H1 (cell line): ENCODE results near the gene POLR2J. TPM values are rescaled to one million over a fixed set of nuclear protein-coding genes. Genes with fewer than 3 reads are reported as not detected.
A peak's percentile ranks its signal among the peaks of the same experiment; 100 is the strongest.

Experiments used
- CTCF ChIA-PET: fragments of 300-600 bp; sonication (Branson Sonifier 250); formaldehyde crosslinking; loops from one replicate; lab custom pipeline; 2021; ENCODE audit not compliant: partially characterized antibody; lab: Charles Lee
- POLR2A ChIA-PET: fragments of 300-600 bp; sonication (Branson Sonifier 250); formaldehyde crosslinking; loops from one replicate; lab custom pipeline; 2021; ENCODE audit warnings: inconsistent platforms; ENCODE audit not compliant: partially characterized antibody; lab: Charles Lee
- DNase-seq, 2 experiments: peaks; one replicate each; pipeline versions ENCODE4 v3.0.0 to v3.0.0-alpha.2; 2010 to 2022; ENCODE audit warnings: low spot score in 2 of 2, low read depth in 1 of 2, mixed read lengths in 1 of 2
- FAIRE-seq: peaks from 2 replicates; lab custom pipeline; 2011; peaks lifted over from hg19 to GRCh38; lab: Jason Lieb, UNC
- H2AFZ ChIP-seq: 2 replicates; pipeline ENCODE4 v1.8.1; 2012; ENCODE audit warnings: low read length, inconsistent platforms
- H2AK5ac ChIP-seq: 2 replicates; pipeline ENCODE4 v1.6.1; 2013; ENCODE audit warnings: low read depth, low read length
- H2BK120ac ChIP-seq: replicated peaks from 2 replicates; pipeline ENCODE3; 2013; ENCODE audit warnings: low read depth, low read length, inconsistent platforms
- H2BK12ac ChIP-seq: 2 replicates; pipeline ENCODE4 v1.6.1; 2013; ENCODE audit warnings: low read depth, low read length
- H2BK15ac ChIP-seq: 2 replicates; pipeline ENCODE4 v1.6.1; 2013; ENCODE audit warnings: low read length
- H2BK20ac ChIP-seq: 2 replicates; pipeline ENCODE4 v1.6.1; 2013; ENCODE audit warnings: low read length
- H2BK5ac ChIP-seq: 2 replicates; pipeline ENCODE4 v1.6.1; 2013; ENCODE audit warnings: low read depth, low read length
- H3K14ac ChIP-seq: 2 replicates; pipeline ENCODE4 v1.6.1; 2013; ENCODE audit warnings: inconsistent platforms; ENCODE audit not compliant: insufficient read length
- H3K18ac ChIP-seq: 2 replicates; pipeline ENCODE4 v1.6.1; 2013; ENCODE audit warnings: low read length; ENCODE audit errors: extremely low read depth
- H3K23ac ChIP-seq: 2 replicates; pipeline ENCODE4 v1.6.1; 2013; ENCODE audit warnings: inconsistent platforms; ENCODE audit not compliant: insufficient read length
- H3K23me2 ChIP-seq: 2 replicates; pipeline ENCODE4 v1.6.1; 2013; ENCODE audit warnings: low read depth, low read length
- H3K27ac ChIP-seq: 2 replicates; pipeline ENCODE4 v1.6.1; 2011; ENCODE audit warnings: low read depth, low read length, inconsistent platforms
- H3K27me3 ChIP-seq, 4 experiments: replicated peaks in 1 of 4; 1 replicate in 1 of 4; 2 replicates in 3 of 4; pipeline versions ENCODE4 v1.6.1 to v1.8.1; 2011 to 2013; ENCODE audit warnings: low read length in 3 of 4, mild to moderate bottlenecking in 3 of 4, inconsistent platforms in 2 of 4, mixed read lengths in 2 of 4, moderate library complexity in 1 of 4; ENCODE audit not compliant: control insufficient read depth in 3 of 4, insufficient read depth in 3 of 4; ENCODE audit errors: extremely low read depth in 1 of 4
- H3K36me3 ChIP-seq, 4 experiments: 2 replicates each; pipeline versions ENCODE4 v1.6.1 to v1.8.1; 2011 to 2013; ENCODE audit warnings: mild to moderate bottlenecking in 4 of 4, low read length in 3 of 4, moderate library complexity in 2 of 4, control low read depth in 1 of 4, inconsistent platforms in 1 of 4; ENCODE audit not compliant: insufficient read depth in 4 of 4, control insufficient read depth in 2 of 4
- H3K4ac ChIP-seq: replicated peaks from 2 replicates; pipeline ENCODE3; 2013; ENCODE audit warnings: low read length, low read depth, mixed read lengths, inconsistent platforms; ENCODE audit not compliant: insufficient read length
- H3K4me1 ChIP-seq, 4 experiments: replicated peaks in 1 of 4; 1 replicate in 1 of 4; 2 replicates in 3 of 4; pipeline versions ENCODE4 v1.6.1 to v1.8.1; 2011 to 2013; ENCODE audit warnings: low read length in 3 of 4, inconsistent platforms in 2 of 4, mixed read lengths in 1 of 4; ENCODE audit not compliant: insufficient read depth in 4 of 4, control insufficient read depth in 3 of 4
- H3K4me2 ChIP-seq, 2 experiments: 2 replicates each; pipeline versions ENCODE4 v1.6.1 to v1.8.1; 2011 to 2013; ENCODE audit warnings: low read depth in 2 of 2, low read length in 2 of 2, control low read depth in 1 of 2, inconsistent platforms in 1 of 2, mild to moderate bottlenecking in 1 of 2; ENCODE audit not compliant: insufficient read depth in 1 of 2
- H3K4me3 ChIP-seq, 4 experiments: fragments of 200-600, 300-600 bp in 1 of 4; sonication (generic), shearing (Covaris generic), sonication (Bioruptor Twin) in 1 of 4; 2 replicates each; pipeline versions ENCODE4 v1.5.1 to v1.8.1; 2011 to 2016; ENCODE audit warnings: low read length in 4 of 4, low read depth in 3 of 4, control low read depth in 2 of 4, inconsistent platforms in 2 of 4, mild to moderate bottlenecking in 2 of 4, mixed read lengths in 1 of 4, moderate library complexity in 1 of 4; ENCODE audit not compliant: insufficient read depth in 2 of 4; ENCODE audit errors: extremely low read depth in 1 of 4
- H3K56ac ChIP-seq: replicated peaks from 2 replicates; pipeline ENCODE3; 2013; ENCODE audit warnings: low read depth, mild to moderate bottlenecking, mixed read lengths, low read length, inconsistent platforms; ENCODE audit not compliant: insufficient read length
- H3K79me1 ChIP-seq: 2 replicates; pipeline ENCODE4 v1.6.1; 2013; ENCODE audit warnings: low read depth, low read length, control low read depth
- H3K79me2 ChIP-seq, 2 experiments: 2 replicates each; pipeline versions ENCODE4 v1.6.1 to v1.8.1; 2012 to 2013; ENCODE audit warnings: low read length in 2 of 2, mild to moderate bottlenecking in 2 of 2, inconsistent platforms in 1 of 2; ENCODE audit not compliant: insufficient read depth in 2 of 2, control insufficient read depth in 1 of 2
- H3K9ac ChIP-seq, 4 experiments: replicated peaks in 1 of 4; 1 replicate in 1 of 4; 2 replicates in 3 of 4; pipeline versions ENCODE4 v1.6.1 to v1.8.1; 2011 to 2013; ENCODE audit warnings: low read depth in 3 of 4, low read length in 3 of 4, control low read depth in 2 of 4, mild to moderate bottlenecking in 2 of 4, moderate library complexity in 2 of 4, inconsistent platforms in 1 of 4; ENCODE audit errors: extremely low read depth in 1 of 4
- H3K9me3 ChIP-seq, 2 experiments: 2 replicates each; pipeline versions ENCODE4 v1.6.1 to v1.8.1; 2012 to 2013; ENCODE audit warnings: mild to moderate bottlenecking in 2 of 2, moderate library complexity in 2 of 2, control low read depth in 1 of 2, inconsistent platforms in 1 of 2, low read depth in 1 of 2, low read length in 1 of 2, mixed read lengths in 1 of 2; ENCODE audit not compliant: insufficient read depth in 2 of 2
- H4K20me1 ChIP-seq, 2 experiments: replicated peaks in 1 of 2; 2 replicates each; pipeline versions ENCODE3 to v1.8.1; 2011 to 2013; ENCODE audit warnings: inconsistent platforms in 2 of 2, low read length in 2 of 2, mild to moderate bottlenecking in 1 of 2; ENCODE audit not compliant: insufficient read depth in 2 of 2, control insufficient read depth in 1 of 2
- H4K5ac ChIP-seq: 2 replicates; pipeline ENCODE4 v1.6.1; 2013; ENCODE audit warnings: low read length, low read depth, mixed read lengths, inconsistent platforms; ENCODE audit not compliant: insufficient read length
- H4K8ac ChIP-seq: 2 replicates; pipeline ENCODE4 v1.8.0; 2013; ENCODE audit warnings: mild to moderate bottlenecking, moderate library complexity, low read length, inconsistent platforms; ENCODE audit not compliant: insufficient read depth; ENCODE audit errors: extremely low read depth
- H4K91ac ChIP-seq: replicated peaks from 2 replicates; pipeline ENCODE3; 2013; ENCODE audit warnings: low read length, mixed read lengths, inconsistent platforms; ENCODE audit not compliant: insufficient read length
- ATF3 ChIP-seq: IDR thresholded peaks from 2 replicates; pipeline ENCODE4 v1.6.1; 2011; ENCODE audit warnings: low read depth, mild to moderate bottlenecking, low read length; ENCODE audit not compliant: insufficient read depth
- BACH1 ChIP-seq: IDR thresholded peaks from 2 replicates; pipeline ENCODE4 v1.6.1; 2012; ENCODE audit warnings: low read length, improper control_type of control experiment
- CBX8 ChIP-seq: fragments of 300-800, 300-1000 bp; sonication (generic); IDR thresholded peaks from 2 replicates; pipeline ENCODE4 v1.7.1; 2016; ENCODE audit warnings: low read depth, low read length, borderline replicate concordance
- CHD2 ChIP-seq: IDR thresholded peaks from 2 replicates; pipeline ENCODE4 v1.6.1; 2012; ENCODE audit warnings: low read length, improper control_type of control experiment
- EZH2 ChIP-seq: fragments of 200-600 bp; sonication (generic); IDR thresholded peaks from 2 replicates; pipeline ENCODE4 v1.7.1; 2012; ENCODE audit warnings: low read depth, mild to moderate bottlenecking, moderate library complexity, low read length, inconsistent platforms; ENCODE audit not compliant: severe bottlenecking
- JUN ChIP-seq: IDR thresholded peaks from 2 replicates; pipeline ENCODE4 v1.6.1; 2011; ENCODE audit warnings: low read depth, mild to moderate bottlenecking, improper control_type of control experiment, low read length
- PHF8 ChIP-seq: fragments of 200-600 bp; sonication (generic); conservative IDR thresholded peaks from 2 replicates; pipeline ENCODE4 v1.7.1; 2012; ENCODE audit warnings: low read depth, mild to moderate bottlenecking, inconsistent platforms, low read length, moderate library complexity
- POLR2AphosphoS5 ChIP-seq: IDR thresholded peaks from 2 replicates; pipeline ENCODE4 v1.6.1; 2011; ENCODE audit warnings: low read depth, low read length
- RAD21 ChIP-seq, 2 experiments: IDR thresholded peaks in 1 of 2; conservative IDR thresholded peaks in 1 of 2; 2 replicates each; pipeline ENCODE4 v1.6.1; 2011; ENCODE audit warnings: low read depth in 2 of 2, low read length in 2 of 2, improper control_type of control experiment in 1 of 2, inconsistent platforms in 1 of 2, mild to moderate bottlenecking in 1 of 2, moderate library complexity in 1 of 2
- RFX5 ChIP-seq: IDR thresholded peaks from 2 replicates; pipeline ENCODE4 v1.6.1; 2011; ENCODE audit warnings: low read depth, low read length, improper control_type of control experiment, borderline replicate concordance
- RXRA ChIP-seq: IDR thresholded peaks from 2 replicates; pipeline ENCODE4 v1.6.1; 2011; ENCODE audit warnings: low read depth, mild to moderate bottlenecking, low read length, moderate library complexity; ENCODE audit not compliant: insufficient read depth
- SAP30 ChIP-seq: fragments of 300-600 bp; sonication (generic); IDR thresholded peaks from 2 replicates; pipeline ENCODE4 v1.7.1; 2012; ENCODE audit warnings: low read length, moderate library complexity, mild to moderate bottlenecking, inconsistent platforms; ENCODE audit not compliant: insufficient read depth, insufficient replicate concordance
- WGBS, 2 experiments: shearing (Covaris generic) in 1 of 2; methylation state at CpG; one replicate each; pipeline versions ENCODE4 v1.1.6 to v1.1.7; 2013 to 2015; ENCODE audit warnings: low lambda C conversion rate in 2 of 2, mixed read lengths in 2 of 2, inconsistent platforms in 1 of 2, low coverage in 1 of 2, missing lambda C conversion rate in 1 of 2; ENCODE audit not compliant: insufficient replicate concordance in 2 of 2, insufficient coverage in 1 of 2, insufficient read length in 1 of 2; ENCODE audit errors: extremely low coverage in 1 of 2, missing lambda C conversion rate in 1 of 2; 5-methylcytosine and 5-hydroxymethylcytosine counted together
- polyA plus RNA-seq, 7 experiments: library from polyadenylated mRNA; depleted of rRNA in 3 of 7; stranded (reverse) in 5 of 7; unstranded in 2 of 7; fragments of >200 nt in 5 of 7; fragments of 200-250 nt in 2 of 7; gene quantifications; 1 replicate in 5 of 7; 2 replicates in 1 of 7; 4 replicates in 1 of 7; pipeline versions ENCODE4 v1.2.1 to v1.2.3, GENCODE V29; 2011 to 2013; ENCODE audit warnings: missing spikeins in 2 of 7, mixed read lengths in 2 of 7
- total RNA-seq: library from RNA; stranded (reverse); fragmentation: NEBNext Ultra II Directional; extraction: Animal tissue kit (Norgen Biotek cat#: 25700); gene quantifications from 2 replicates; pipeline ENCODE4 v1.2.1, GENCODE V29; 2021

POLR2J gene
- total and polyA plus RNA-seq, 2 of the 8 experiments (the other 6 are each of a cell fraction or from before 2014, with no cell fraction given), result 54.1 to 113 TPM

- Histone ChIP-seq H2AFZ (no peak overlapping the region), H2AK5ac (no peak overlapping the region)
- WGBS, 2 experiments, result 88% methylated on average over 6 of the region's 6 CpGs; no CpG with 5 or more reads in 1 of the 2 experiments
- TF ChIP-seq PHF8, result no peak
- TF ChIP-seq RAD21 (IDR thresholded peaks at IDR 0.05 in 1 of 2, conservative IDR thresholded peaks at IDR 0.05 in 1 of 2; ENCODE audit: low read depth in 2 of 2, low read length in 2 of 2), result peak; percentile 13 to 56; a peak in 3 of 4 replicates
- no peak for TF ChIP-seq EZH2
- TF ChIP-seq CHD2, result no peak
- no peak for TF ChIP-seq RFX5
- no peak for TF ChIP-seq CBX8
- TF ChIP-seq POLR2AphosphoS5, result no peak
- no peak for TF ChIP-seq JUN
- no peak for TF ChIP-seq ATF3
- TF ChIP-seq SAP30, result no peak
- no peak for TF ChIP-seq BACH1
- TF ChIP-seq RXRA, result no peak
These were observed 28.5 kb downstream of the POLR2J start for GRCh38 chr7:102450242-102450641.

More at GRCh38 chr7:102450242-102450641, 28.5 kb downstream of the POLR2J start:
- H3K4me1 ChIP-seq, result peaks cover 0 to 3% (median 0%) of the 10 kb centered on the region in 4 experiments; a peak in 2 of 7 replicates
- no peaks in the 10 kb centered on the region for H3K79me2 ChIP-seq
- H2BK12ac ChIP-seq, result no peak overlapping the region
- no peak overlapping the region for H3K18ac ChIP-seq
- FAIRE-seq (no peak), DNase-seq (no peak)
- no peaks in the 10 kb centered on the region for H3K27me3 ChIP-seq
- H3K36me3 ChIP-seq, result peaks cover 2 to 17% (median 6%) of the 10 kb centered on the region in 4 experiments; a peak in 4 of 8 replicates
- ChIA-PET CTCF (interaction anchor here (0.6 to 4.0 kb wide), 10 partner anchors 11 to 464 kb away, joined by 3 to 22 read pairs (median 5); partner anchors contain the start of genes ALKBH4 and LRWD1), POLR2A (interaction anchor here (0.9 to 3.8 kb wide), 3 partner anchors 9 to 54 kb away, joined by 3 to 25 read pairs (median 9); partner anchors contain the start of gene PRKRIP1)
- no peak overlapping the region for H4K91ac ChIP-seq
- H3K4me2 ChIP-seq, result no peak overlapping the region
- H3K9ac ChIP-seq, result no peak overlapping the region
- no peaks in the 10 kb centered on the region for H3K79me1 ChIP-seq
- H3K4ac ChIP-seq, result peak overlapping the region; percentile 38
- H4K8ac ChIP-seq, result no peak overlapping the region; the same call in 1 of the 2 replicates
- no peak overlapping the region for H2BK15ac ChIP-seq
- no peak overlapping the region for H3K23ac ChIP-seq
- H3K27ac ChIP-seq, result no peak overlapping the region
- H4K20me1 ChIP-seq, result peaks cover 0 to 3% of the 10 kb centered on the region in 2 experiments
- H2BK20ac ChIP-seq, result no peak overlapping the region
- no peaks in the 10 kb centered on the region for H3K9me3 ChIP-seq
- H2BK5ac ChIP-seq, result 0 out of 2 replicates have a peak overlapping the region, but pooled peaks have one; percentile 21
- H2BK120ac ChIP-seq, result peak overlapping the region; percentile 22
- no peak overlapping the region for H3K14ac ChIP-seq
- no peak overlapping the region for H3K56ac ChIP-seq
- no peaks in the 10 kb centered on the region; the same call in 1 of the 2 replicates for H3K23me2 ChIP-seq
- no peak overlapping the region for H4K5ac ChIP-seq
- no peak overlapping the region for H3K4me3 ChIP-seq
